NCI-H128 (cell line): Measurements from ENCODE around the gene ASTN2.
"Not testable (repeated sequence)": the region's sequence is repeated elsewhere in the genome, so short reads cannot be mapped to it uniquely, and the experiment has no call there.

ENCODE experiments used
- DNase-seq: peaks from one replicate; lab custom pipeline; 2025; ENCODE audit not compliant: unreplicated experiment; lab: John Stamatoyannopoulos, UW

Gene ASTN2

DNA sequence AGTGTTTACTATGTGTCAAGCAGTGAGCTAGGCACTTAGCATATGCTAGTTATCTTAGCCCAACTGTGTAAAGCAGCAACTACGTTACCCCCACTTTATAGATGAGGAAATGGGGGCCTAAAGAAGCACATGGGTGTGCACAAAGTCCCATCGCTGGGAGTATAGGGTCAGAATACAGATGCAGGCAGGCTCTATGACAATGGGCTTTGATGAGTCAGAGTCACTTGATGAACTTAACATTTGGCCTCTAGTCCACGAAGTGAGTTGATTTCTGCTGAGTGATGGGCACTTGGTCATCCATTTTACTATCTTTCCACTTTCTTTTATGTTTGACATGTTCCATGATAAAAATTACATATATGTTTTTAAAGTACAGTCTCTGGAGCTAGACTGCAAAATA is 523.4 kb downstream of the ASTN2 start:
- no peak for DNase-seq

GRCh38 chr9:116888476-116888875 is 526.4 kb downstream of the ASTN2 start:
- not testable (repeated sequence) for DNase-seq

- no peak for DNase-seq
Measured at GRCh38 chr9:116888066-116888465, 526.8 kb downstream of the ASTN2 start.

DNA sequence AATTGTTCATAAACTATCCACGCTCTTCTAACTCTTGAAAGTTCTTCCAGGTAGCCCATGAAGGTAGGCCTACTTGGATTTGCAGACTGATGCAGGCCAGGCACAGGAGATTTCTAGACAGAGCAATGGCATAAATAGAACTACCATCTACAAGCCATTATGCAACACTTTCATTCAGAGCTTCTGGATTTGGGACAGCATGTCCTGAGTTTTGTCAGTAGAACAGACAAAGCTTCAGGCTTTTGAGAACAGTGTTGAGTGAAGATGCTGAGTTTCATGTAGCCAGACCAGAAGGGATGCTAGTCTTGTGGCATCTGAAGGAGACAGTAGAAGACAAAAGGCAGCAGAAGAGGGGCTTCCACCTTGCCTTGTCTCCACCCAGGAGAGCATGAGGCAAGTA is 531.2 kb downstream of the ASTN2 start:
- DNase-seq: no peak

- no peak for DNase-seq
Measured at GRCh38 chr9:116877072-116877471, 537.8 kb downstream of the ASTN2 start.

DNA sequence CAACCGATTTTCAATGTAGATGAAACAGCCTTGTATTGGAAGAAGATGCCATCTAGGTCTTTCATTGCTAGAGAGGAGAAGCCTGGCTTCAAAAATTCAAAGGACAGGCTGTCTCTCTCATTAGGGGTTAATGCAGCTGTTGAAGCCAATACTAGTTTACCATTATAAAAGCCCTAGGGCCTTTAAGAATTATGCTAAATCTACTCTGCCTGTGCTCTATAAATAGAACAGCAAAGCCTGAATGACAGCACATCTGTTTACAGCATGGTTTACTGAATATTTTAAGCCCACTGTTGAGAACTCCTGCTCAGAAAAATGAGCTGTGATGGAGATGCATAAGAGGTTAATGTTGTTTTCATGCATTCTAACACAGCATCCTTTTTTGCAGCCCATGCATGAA is 539.3 kb downstream of the ASTN2 start:
- DNase-seq: no peak

DNA sequence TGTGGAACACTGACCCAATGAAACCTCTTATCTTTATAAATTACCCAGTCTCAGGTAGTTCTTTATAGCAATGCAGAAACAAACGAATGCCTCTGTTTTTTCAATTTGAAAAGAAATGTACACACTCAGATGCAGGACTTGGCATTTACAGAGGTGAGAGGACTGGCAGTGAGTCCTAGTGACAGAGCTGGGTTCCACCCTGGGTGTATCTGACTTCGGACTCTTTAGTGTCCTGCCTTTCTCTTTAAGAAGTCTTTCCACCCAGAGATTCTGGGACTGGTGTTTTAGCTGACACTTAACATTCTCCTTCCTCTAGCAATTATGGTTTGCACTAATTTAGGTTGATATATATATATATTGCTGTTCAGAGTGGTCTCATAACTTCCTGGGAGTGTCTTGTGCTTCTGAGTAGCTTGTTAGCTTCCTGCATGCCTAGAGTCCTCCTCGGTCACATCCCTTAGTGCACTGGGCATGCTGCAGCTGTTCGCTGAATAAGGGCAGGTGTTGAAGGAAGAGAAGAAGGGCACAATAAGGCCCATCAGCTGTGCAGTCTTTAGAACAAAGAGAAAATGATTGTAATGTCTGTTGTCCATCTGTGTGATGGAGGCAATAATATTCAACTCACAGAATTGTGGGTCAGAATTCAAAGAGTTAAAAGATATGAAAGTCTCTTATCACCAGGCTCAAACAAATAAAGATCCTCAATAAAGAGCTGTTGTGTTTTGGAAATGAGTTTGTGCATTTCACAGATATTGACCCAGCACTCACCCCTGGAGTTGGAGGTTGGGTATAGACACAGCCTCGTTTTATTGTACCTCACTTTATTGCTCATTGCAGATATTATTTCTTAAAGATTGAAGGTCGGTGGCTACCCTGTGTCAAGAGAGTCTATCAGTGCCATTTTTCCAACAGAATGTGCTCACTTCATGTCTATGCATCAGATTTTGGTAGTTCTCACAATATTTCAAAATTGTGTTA is 540.6 kb downstream of the ASTN2 start:
- DNase-seq: no peak

GRCh38 chr9:116873491-116873890 is 541.4 kb downstream of the ASTN2 start:
- DNase-seq: no peak

DNA sequence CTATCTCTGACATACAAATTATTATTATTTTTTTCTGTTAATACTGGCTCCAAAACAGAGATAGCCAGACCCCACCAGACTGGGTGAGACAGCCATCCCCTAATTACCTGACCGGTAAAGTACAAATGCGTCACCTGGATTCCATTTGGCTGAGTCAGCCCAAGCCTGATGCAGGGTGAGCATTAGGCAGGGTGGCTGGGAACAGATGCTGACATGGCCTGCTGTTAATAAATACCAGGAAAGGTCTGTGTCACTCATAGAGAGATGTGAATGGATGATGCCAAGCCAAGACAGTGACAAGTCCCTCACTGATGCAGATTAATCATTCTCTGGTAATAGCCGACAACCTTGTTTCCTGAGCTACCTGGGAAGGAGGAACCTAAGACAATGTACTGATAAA is 544.3 kb downstream of the ASTN2 start:
- no peak for DNase-seq

DNA sequence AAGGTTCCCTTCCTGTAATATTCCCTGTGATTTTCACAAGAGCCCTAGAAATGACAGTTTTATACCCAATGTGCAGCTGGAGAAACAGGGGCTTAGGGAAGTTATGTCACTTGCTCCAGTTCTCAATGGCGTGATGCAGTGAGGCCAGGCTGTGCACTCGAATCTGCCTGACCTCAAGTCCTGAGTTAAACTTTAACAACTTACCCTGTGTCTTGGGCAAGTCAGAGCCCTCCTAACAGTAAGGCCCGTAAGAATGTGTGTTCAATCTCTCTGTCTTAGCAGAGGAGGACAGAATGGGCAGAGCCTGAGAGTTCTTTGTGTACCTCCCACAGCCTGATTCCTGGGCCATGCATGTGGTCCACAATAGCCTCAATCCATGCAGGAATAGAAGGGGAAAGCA is 546.7 kb downstream of the ASTN2 start:
- DNase-seq: no peak

DNA sequence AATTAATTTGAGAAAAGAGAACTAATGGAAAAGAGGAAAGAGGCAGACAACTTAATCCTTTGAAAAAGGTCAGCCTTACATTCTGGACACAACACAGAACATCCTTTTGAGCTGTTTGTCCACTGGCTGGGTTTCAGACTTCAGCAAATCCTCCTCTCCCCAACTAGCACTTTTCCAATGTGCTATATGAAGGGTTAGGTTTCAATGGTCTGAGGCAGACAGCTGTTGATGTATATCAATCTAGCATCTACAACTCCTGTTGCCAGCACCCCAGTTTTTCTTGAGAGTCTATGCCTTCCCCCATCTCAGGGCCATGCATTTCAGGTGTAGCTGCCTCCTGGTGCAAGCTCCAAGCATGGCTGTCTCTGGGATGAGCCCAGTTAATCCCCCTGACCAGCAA is 553.5 kb downstream of the ASTN2 start:
- DNase-seq: no peak

GRCh38 chr9:116860509-116861120 is 554.2 kb downstream of the ASTN2 start:
- no peak for DNase-seq

- DNase-seq: no peak
Measured at GRCh38 chr9:116859763-116860162, 555.1 kb downstream of the ASTN2 start.

- no peak for DNase-seq
Measured at GRCh38 chr9:116857321-116857720, 557.5 kb downstream of the ASTN2 start.

DNA sequence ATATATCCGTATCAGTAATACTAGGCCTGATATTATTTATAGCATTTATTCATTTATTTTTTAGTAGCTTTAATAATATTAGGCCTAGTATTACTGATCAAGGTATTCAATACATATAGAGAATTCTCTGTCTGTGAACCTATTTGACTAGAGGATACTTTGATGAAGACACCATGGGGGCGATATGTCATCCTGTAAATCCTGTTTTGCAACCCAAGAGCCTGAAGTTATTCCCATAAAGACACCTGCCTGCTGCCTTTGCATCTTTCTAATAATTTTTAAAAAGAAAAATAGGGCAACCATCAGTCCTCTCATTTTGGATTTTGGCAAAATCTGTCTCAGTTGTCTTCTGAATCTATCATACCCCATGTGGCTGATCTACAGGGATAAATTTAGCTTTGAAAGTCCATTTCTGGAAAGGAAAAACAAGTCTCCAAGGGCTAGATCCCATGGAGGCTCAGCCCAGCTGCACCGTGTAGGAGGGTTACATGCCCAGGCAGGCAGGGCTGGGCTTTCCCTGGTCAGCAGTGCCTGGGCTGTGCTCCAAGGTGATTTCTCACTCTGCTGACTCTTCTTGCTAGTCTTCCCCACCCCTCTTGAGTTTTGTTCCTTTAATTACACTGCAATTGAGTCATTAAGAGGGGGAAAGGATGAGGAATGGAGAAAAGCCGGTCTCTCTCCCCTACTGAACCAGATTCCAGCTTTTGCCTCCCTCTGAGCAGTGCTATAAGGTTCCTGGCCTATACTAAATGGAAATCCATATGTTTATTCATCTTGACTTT is 558.8 kb downstream of the ASTN2 start:
- DNase-seq: no peak

GRCh38 chr9:116849721-116850120 is 565.1 kb downstream of the ASTN2 start:
- DNase-seq: no peak

GRCh38 chr9:116844621-116845020 is 570.2 kb downstream of the ASTN2 start:
- no peak for DNase-seq

DNA sequence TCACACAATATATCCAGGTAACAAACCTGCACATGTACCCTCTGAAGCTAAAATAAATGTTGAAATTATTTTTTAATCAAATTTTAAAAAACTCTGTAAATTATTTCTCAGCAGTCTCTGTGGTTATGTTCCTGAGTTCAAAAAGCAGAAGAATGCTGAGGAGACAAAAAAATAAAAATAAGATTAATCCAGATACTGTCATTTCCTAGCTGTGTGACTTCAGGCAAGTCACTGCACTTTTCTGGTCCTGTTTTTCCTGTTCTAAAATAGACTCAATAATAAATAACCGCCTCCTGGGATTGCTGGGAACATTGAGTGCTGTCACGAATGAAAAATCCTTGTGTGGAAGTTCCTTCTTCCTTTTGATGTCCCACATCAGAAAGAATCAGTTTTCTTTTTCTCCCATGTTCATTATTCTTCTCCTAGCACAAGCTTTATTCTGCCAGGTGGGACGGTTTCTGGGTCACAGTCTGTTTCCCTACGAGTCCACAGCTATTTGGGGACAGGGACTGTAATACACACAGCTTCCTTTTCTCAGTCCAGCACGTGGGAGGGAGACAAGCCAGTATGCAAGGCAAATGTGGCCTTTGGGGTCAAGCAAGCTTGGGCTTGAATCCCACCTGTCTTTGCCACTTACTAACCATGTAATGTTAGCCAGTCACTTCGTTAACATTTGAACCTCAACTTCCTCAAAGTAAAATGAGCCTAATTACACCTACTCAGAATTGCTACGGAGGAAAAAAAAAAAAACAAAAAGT is 570.8 kb downstream of the ASTN2 start:
- no peak for DNase-seq

GRCh38 chr9:116842658-116843057 is 572.2 kb downstream of the ASTN2 start:
- DNase-seq: no peak

- DNase-seq: not testable (repeated sequence)
Measured at GRCh38 chr9:116838468-116838867, 576.4 kb downstream of the ASTN2 start.
